Neural progenitor cell (in vitro differentiated cells): ENCODE data around the gene ADAT1.

Experiments
- EZH2phosphoT487 ChIP-seq: fragments of 200-600 bp; sonication (generic); IDR thresholded peaks from 2 replicates; pipeline ENCODE4 v1.6.1; 2017; ENCODE audit warnings: antibody characterized with exemption
- TF ChIP-seq, protein P1 (sequence below): fragments of 200-600 bp; sonication (generic); IDR thresholded peaks from 2 replicates; pipeline ENCODE4 v1.5.1; 2017; ENCODE audit warnings: antibody characterized with exemption, mild to moderate bottlenecking

DNA sequence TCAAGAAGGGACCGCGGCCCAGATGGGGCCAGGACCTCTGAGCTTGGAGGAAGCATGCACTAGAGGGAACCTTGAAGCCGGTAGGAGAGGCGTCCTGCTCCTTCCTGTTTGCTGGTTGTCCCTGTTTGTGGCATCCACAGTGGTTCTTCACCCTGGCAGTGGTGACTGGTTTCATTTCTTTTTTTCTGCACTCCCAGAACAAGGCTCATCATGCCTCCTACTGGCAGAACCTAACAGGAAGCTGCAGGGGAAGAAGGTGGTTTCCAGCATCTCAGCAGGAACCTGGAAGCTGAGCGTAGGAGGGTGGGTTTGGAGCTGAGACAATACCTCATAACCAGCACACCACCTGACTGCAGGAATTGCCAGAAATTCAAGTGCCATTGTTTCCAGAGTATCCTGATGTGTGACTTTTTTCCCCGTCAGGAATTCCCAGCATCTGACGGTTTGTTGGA, 72.8 kb downstream of the ADAT1 start:
- TF ChIP-seq, protein P1, sequence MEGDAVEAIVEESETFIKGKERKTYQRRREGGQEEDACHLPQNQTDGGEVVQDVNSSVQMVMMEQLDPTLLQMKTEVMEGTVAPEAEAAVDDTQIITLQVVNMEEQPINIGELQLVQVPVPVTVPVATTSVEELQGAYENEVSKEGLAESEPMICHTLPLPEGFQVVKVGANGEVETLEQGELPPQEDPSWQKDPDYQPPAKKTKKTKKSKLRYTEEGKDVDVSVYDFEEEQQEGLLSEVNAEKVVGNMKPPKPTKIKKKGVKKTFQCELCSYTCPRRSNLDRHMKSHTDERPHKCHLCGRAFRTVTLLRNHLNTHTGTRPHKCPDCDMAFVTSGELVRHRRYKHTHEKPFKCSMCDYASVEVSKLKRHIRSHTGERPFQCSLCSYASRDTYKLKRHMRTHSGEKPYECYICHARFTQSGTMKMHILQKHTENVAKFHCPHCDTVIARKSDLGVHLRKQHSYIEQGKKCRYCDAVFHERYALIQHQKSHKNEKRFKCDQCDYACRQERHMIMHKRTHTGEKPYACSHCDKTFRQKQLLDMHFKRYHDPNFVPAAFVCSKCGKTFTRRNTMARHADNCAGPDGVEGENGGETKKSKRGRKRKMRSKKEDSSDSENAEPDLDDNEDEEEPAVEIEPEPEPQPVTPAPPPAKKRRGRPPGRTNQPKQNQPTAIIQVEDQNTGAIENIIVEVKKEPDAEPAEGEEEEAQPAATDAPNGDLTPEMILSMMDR: peak; percentile 60
- no peak for TF ChIP-seq EZH2phosphoT487
